Osteocyte (in vitro differentiated cells): ENCODE results near the gene TP73. TPM values are rescaled to one million over a fixed set of nuclear protein-coding genes. Genes with fewer than 3 reads are reported as not detected.
A peak's percentile ranks its signal among the peaks of the same experiment; 100 is the strongest.

Experiments used
- DNase-seq: peaks from one replicate; pipeline ENCODE4 v3.0.0; 2021; ENCODE audit warnings: mixed read lengths; ENCODE audit not compliant: unreplicated experiment; ENCODE audit errors: extremely low spot score
- H3K27ac Mint-ChIP-seq: one replicate; pipeline ENCODE4 v1.8.0; 2021; ENCODE audit warnings: mild to moderate bottlenecking, mixed read lengths; ENCODE audit not compliant: unreplicated experiment
- H3K27me3 Mint-ChIP-seq: one replicate; pipeline ENCODE4 v1.8.0; 2021; ENCODE audit warnings: mixed read lengths; ENCODE audit not compliant: unreplicated experiment
- H3K36me3 Mint-ChIP-seq: one replicate; pipeline ENCODE4 v1.8.0; 2021; ENCODE audit warnings: mixed read lengths; ENCODE audit not compliant: unreplicated experiment
- H3K4me1 Mint-ChIP-seq: one replicate; pipeline ENCODE4 v1.8.0; 2021; ENCODE audit warnings: mixed read lengths; ENCODE audit not compliant: unreplicated experiment
- H3K4me3 Mint-ChIP-seq: one replicate; pipeline ENCODE4 v1.8.0; 2021; ENCODE audit warnings: mild to moderate bottlenecking, moderate library complexity, mixed read lengths; ENCODE audit not compliant: unreplicated experiment
- H3K9me3 Mint-ChIP-seq: one replicate; pipeline ENCODE4 v1.8.0; 2021; ENCODE audit warnings: mixed read lengths; ENCODE audit not compliant: unreplicated experiment
- CTCF ChIP-seq: fragments of 200-600 bp; sonication (generic); IDR thresholded peaks from 2 replicates; pipeline ENCODE4 v1.5.0; 2021; ENCODE audit warnings: antibody characterized with exemption, mild to moderate bottlenecking, moderate library complexity
- total RNA-seq: library from RNA; stranded (reverse); gene quantifications from 2 replicates; pipeline ENCODE4 v1.2.1, GENCODE V29; 2021

TP73 gene
- total RNA-seq, 1 donor from 2014 or later: 0.24 TPM

- TF ChIP-seq CTCF: no peak
- Mint-ChIP-seq H3K27me3 (no peaks in the 10 kb centered on the region), H3K27ac (no peak overlapping the region), H3K4me1 (peaks cover 12% of the 10 kb centered on the region), H3K36me3 (peaks cover 28% of the 10 kb centered on the region), H3K4me3 (no peak overlapping the region), H3K9me3 (no peaks in the 10 kb centered on the region)
- DNase-seq: no peak
Measured at GRCh38 chr1:3779912-3780416, 127.6 kb downstream of the TP73 start.

GRCh38 chr1:3780901-3781300 is 128.6 kb downstream of the TP73 start:
- no peak overlapping the region for H3K27ac Mint-ChIP-seq
- no peak for TF ChIP-seq CTCF
- no peaks in the 10 kb centered on the region for H3K9me3 Mint-ChIP-seq
- H3K36me3 Mint-ChIP-seq: peaks cover 35% of the 10 kb centered on the region
- H3K4me1 Mint-ChIP-seq: peaks cover 2% of the 10 kb centered on the region
- H3K4me3 Mint-ChIP-seq: no peak overlapping the region
- no peaks in the 10 kb centered on the region for H3K27me3 Mint-ChIP-seq
- no peak for DNase-seq

- H3K27me3 Mint-ChIP-seq: no peaks in the 10 kb centered on the region
- H3K27ac Mint-ChIP-seq: no peak overlapping the region
- TF ChIP-seq CTCF: no peak
- H3K9me3 Mint-ChIP-seq: no peaks in the 10 kb centered on the region
- no peak for DNase-seq
- peaks cover 2% of the 10 kb centered on the region for H3K4me1 Mint-ChIP-seq
- no peak overlapping the region for H3K4me3 Mint-ChIP-seq
- peaks cover 41% of the 10 kb centered on the region for H3K36me3 Mint-ChIP-seq
Measured at GRCh38 chr1:3783651-3784474, 131.5 kb downstream of the TP73 start.

- Mint-ChIP-seq H3K4me1 (peaks cover 4% of the 10 kb centered on the region), H3K27ac (no peak overlapping the region), H3K36me3 (peaks cover 35% of the 10 kb centered on the region), H3K27me3 (no peaks in the 10 kb centered on the region), H3K9me3 (no peaks in the 10 kb centered on the region), H3K4me3 (no peak overlapping the region)
- no peak for TF ChIP-seq CTCF
- no peak for DNase-seq
Measured at GRCh38 chr1:3785045-3785444, 132.7 kb downstream of the TP73 start.

- peaks cover 4% of the 10 kb centered on the region for H3K4me1 Mint-ChIP-seq
- no peaks in the 10 kb centered on the region for H3K27me3 Mint-ChIP-seq
- no peak overlapping the region for H3K4me3 Mint-ChIP-seq
- H3K27ac Mint-ChIP-seq: no peak overlapping the region
- peaks cover 30% of the 10 kb centered on the region for H3K36me3 Mint-ChIP-seq
- peak; percentile 30 for TF ChIP-seq CTCF
- DNase-seq: no peak
- no peaks in the 10 kb centered on the region for H3K9me3 Mint-ChIP-seq
Measured at GRCh38 chr1:3785456-3786157, 133.3 kb downstream of the TP73 start.
